ENCODE measurements around the gene CNKSR1. TPM values are rescaled to one million over a fixed set of nuclear protein-coding genes. Genes with fewer than 3 reads are reported as not detected.

The CNKSR1 gene
- total and polyA plus RNA-seq, 2 of the 8 experiments (the other 6 are each of a cell fraction or from before 2014, with no cell fraction given) = 13.9 to 14.5 TPM

DNA sequence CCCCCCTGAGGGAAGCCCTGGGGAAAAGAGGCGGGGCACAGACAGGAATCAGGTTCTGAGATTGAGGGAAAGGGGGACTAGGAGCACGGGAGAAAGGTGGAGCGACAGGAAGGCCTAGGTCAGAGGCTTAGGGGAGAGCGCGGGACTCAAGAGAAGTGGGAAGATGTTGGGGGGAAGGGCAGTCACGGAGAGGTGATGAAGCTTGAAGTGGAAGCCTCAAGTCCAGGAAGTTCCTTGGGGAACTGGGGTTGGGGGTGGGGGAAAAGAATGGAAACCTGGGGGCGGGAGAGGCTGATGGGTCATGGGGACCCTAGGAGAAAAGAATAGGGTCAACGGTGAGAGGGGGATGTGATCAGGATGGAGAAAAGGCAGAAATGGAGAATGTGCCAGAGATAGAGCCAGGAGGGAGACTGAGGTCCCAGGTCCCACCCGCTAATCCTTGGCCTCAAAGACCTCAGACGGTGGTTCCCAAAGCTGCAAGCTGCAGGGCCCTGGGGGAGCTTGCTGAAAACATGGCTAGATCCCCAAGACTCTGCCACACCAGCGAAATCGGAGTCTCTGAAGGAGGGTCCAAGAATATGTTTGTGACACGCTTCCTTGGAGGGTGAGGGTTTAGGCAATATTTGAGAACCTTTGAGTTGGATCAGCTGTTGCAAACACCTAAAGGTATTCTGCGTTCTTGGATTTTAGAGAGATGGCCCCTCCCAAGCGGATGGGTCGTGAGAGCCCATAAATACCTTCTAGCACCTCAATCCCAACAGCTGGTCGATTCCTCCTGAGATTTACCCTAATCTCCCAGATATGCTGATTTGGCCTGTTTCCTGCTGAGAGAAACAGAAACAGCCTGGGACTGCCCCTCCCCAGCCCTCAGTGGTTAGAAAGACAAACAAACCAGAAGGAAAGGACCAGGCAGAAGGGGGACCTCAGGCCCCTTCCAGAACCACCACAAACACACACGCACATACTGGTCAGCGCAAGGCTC is 12.1 kb upstream of the CNKSR1 start (continued):
- TF ChIP-seq PHF8 (conservative IDR thresholded peaks at IDR 0.05; ENCODE audit: low read depth, low read length) (no peak), TAF7 (optimal IDR thresholded peaks at IDR 0.05; ENCODE audit: borderline replicate concordance, low read depth, low read length) (no peak), CREB1 (IDR thresholded peaks at IDR 0.05) (no peak), GTF2F1 (IDR thresholded peaks at IDR 0.05; ENCODE audit: borderline replicate concordance, low read depth, low read length) (no peak), JUND (IDR thresholded peaks at IDR 0.05; ENCODE audit: low read length) (no peak), KDM1A (IDR thresholded peaks at IDR 0.05; ENCODE audit: borderline replicate concordance, low read length) (no peak), RFX5 (IDR thresholded peaks at IDR 0.05; ENCODE audit: borderline replicate concordance, low read depth, low read length) (no peak), TBP (IDR thresholded peaks at IDR 0.05; ENCODE audit: low read depth, low read length) (no peak)
